GM18508 (cell line): ENCODE results near the gene USP6NL.

Experiments used
- ATAC-seq: cut with Tn5 transposase; IDR thresholded peaks from one replicate; pipeline ENCODE4 v1.9.1; 2021; ENCODE audit warnings: moderate number of reproducible peaks; ENCODE audit not compliant: insufficient read depth, unreplicated experiment

Gene USP6NL

DNA sequence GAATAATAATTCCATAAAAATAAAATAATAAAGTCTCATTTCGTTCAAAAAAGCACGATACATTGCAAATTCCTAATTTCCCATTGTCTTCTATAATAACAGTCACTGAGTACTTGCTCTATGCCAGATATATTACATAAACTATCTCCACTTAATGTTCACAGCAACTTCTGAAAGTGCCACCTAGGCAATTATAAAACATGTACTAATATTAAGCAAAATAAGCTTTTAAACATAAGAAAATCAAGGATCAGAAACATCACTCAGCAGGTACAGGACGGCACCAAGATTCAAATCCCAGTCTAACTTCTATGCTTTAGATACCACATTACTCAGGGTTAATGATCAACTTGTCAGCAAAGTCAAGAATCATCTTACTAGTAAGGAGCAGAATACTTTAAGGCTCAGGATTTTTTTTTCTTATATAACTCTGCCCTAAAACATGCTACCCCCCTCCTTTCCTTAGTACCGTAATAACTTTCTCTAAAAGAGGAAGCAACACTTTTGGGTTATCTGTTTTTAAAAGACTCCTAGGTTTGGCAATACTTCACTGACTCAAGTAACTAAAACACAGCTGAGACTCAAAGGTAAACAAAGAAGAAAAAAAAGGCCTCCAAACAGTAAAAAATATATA lies 51.3 kb downstream of the USP6NL start:
- ATAC-seq: peak; percentile 78

DNA sequence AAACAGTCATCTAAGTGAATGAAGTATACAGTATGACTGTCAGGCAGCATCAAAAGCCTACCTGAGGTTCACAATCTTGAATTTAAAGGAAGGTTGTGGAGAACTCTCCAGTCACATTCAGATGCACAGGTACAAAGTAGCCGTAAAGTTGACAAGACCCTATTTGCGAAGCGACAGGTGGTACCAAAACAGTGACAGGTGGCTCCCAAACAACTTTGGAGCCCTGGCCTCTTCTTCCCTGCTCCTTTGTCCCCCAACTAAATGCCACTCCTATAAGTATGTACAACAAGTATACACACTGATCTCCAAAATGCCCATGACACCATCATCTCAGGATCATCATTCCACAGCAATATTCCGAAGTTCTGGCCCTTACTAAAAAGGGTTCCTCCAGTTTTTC lies 53.5 kb downstream of the USP6NL start:
- ATAC-seq: no peak

DNA sequence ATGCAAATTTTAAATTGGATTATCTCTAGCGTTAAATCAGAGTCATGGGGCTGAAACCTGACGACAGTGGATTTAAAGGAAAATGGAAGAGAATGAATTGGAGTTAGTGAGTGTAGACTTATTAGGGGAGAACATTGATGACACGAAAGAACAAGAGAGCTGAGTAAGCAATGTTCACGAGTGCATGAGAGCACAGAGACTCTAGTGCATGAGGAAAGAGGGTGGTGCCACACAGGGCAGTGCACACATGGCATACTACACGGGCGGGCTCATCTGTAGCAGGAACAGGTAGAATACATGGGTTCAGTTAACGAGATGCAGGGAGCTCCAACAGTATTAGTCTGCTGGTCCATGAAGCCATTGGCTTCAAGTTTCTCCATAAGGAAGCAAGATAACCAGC lies 53.9 kb downstream of the USP6NL start:
- no peak for ATAC-seq

DNA sequence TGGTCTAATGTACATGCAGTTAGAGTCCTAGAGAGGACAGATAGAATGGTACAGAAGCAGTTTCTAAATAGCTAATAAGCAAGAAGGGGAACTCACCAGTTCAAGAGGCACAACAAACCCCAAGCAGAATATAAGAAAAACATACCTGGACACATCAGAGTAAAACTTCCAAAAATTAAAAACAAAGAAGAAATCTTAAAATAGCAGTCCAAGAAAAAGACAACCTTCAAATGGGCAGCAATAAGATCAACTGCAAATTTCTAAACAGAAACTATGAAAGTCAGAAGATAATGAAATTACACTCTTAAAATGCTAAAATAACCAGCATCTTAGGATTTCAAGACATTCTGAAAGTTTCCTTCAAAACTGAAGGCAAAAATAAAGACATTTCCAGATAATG lies 55.9 kb downstream of the USP6NL start:
- no peak for ATAC-seq

DNA sequence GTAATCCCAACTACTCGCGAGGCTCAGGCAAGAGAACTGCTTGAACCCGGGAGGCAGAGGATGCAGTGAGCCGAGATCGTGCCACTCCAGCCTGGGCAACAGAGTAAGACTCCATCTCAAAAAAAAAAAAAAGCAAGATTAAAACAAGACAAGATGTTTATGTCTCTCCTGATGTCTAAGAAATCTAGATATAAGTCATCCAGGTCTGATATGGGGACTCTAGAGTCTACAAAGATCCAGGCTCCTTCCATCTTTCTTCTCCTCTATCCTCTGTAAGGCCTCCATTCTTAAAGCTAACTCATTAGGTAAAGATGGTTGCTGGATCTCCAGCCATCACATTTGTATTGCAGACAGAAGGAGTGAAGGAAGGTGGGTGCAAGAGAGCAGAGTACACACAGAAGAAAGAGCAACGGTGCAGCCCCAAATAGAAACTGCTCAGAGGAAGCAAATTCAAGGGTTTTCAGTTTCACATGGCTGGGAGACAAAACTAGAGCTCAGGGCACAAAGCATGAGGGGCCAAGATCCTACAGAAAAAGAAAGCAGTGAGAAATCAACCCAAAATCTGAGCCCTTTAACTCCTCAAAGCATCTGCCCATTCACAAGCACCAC lies 57.6 kb downstream of the USP6NL start:
- ATAC-seq: peak; percentile 66

DNA sequence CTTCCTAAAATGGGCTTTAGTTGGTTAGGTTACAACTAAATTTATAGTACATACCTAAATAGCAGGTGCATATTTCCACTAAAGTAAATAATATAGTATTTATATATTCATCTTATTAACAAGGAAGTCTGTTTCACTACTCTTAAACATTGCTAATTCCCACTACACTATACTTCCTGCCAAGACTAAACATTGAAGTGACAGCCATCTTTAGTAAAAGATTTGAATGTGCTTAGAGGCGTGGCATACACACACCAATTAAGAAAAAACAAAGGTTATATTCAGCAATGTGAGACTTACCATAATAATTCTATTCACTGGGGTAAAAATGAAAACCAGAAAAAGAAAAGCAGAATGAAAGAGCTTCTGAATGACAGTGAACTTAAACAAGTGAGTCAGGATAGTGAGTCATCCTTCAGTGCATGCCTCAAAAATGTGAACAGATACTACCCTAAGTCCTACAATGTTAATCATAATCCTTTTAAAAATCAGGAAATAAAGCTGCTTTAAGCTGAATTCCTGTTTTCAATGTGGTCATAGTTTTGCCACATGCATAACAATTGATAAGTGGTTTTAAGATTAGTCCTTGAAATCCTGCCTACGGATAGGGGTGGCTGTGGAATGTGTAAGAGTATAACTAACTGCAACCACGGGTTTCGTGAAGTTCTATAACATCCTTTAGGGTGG lies 59.4 kb downstream of the USP6NL start:
- ATAC-seq: no peak

DNA sequence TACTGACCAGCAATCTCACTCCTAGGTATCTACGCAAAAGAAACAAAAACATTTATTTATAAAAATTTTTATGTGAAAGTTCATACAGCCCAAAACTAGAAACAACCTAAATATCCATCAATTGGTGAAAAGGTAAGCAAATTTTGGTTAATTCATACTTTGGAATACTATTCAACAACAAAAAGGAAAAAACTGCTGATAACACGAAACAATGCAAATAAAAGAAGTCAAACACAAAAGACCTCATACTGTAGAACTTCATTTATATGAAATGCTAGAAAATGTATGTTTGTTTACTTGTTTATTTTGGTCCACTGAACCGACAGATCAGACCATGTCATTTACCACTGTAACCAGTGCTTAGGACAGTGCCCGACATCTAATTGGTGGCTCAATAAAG lies 60.3 kb downstream of the USP6NL start:
- ATAC-seq: no peak

DNA sequence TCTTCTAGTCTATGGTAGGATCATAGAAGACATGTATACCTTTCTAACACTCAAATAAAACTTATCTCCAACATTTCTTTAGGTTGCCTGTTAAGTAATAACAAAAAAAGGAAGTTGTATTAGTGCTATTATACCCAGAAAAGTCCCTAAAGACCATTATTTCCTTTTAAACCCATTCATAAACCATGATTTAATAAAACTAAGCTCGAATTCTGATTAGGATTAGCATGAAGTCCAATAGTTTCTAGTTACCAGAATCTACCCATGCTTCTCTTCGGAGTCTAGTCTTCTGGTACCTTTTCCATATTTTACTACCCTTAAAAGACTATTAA lies 62.7 kb downstream of the USP6NL start:
- ATAC-seq: no peak

DNA sequence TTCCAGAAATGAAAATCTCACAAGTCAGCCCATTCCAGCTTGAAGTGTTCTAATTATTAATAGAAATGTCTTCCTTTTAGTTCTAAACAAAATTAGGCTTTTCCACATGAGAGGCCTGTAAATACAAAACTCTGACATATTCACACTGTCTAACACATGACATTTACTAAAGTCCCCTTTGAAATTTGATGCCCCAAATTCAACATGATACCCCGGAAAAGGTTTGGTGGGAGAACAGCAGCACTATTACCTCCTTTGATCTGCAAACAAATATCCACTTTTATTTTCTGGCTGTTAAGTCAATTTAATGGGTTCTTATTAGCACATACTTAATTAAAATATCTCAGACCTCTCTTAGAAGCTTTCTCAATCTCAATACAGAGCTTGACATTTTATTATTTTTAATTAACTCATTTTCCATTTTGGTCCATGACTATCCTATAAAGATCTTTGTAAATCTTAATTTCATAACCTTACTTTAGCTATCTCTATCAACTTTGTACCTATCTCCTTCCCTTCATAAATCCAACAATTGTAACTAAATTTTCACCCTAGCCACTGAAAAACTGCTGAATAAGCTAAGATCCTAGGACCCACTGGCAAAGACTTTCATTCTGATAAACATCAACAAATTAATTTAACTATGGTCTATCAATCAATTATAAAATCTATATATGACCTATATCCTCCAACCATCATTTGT lies 63.2 kb downstream of the USP6NL start:
- ATAC-seq: no peak

DNA sequence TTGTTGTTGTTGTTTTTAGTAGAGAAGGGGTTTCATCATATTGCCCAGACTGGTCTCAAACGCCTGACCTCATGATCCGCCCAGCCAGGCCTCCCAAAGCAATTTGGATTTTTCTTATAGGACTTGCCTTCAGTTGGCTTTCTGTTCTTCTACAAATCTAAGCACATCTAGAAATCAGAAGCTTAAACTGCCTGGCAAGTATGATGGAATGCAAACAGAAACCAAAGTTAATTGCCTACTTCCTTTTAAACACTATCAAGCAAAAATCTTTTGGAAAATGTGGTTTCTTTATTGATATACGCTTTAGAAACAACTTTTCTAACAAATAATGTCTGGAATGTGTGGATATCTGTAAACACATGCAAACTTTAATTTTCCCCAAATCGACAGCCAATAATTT lies 64.9 kb downstream of the USP6NL start:
- ATAC-seq: no peak

DNA sequence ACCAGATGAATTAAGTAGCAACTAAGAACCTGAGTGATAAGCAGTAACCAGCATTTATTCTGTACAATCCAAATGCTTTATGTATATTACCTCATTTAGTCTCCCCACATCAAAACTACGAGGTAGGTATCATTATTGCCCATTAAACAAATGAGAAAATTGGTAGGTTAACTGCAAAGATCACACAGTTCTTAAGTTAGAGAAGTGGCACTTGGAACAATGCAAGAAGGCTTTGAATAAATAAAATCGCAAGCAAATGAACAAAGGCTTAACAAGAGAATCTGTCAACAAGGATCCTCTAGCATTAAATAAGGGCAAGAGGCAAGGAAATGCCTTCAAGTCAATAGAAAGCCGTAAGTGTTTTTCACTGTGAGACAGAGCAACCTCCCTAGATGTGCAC lies 70.2 kb downstream of the USP6NL start:
- ATAC-seq: no peak

DNA sequence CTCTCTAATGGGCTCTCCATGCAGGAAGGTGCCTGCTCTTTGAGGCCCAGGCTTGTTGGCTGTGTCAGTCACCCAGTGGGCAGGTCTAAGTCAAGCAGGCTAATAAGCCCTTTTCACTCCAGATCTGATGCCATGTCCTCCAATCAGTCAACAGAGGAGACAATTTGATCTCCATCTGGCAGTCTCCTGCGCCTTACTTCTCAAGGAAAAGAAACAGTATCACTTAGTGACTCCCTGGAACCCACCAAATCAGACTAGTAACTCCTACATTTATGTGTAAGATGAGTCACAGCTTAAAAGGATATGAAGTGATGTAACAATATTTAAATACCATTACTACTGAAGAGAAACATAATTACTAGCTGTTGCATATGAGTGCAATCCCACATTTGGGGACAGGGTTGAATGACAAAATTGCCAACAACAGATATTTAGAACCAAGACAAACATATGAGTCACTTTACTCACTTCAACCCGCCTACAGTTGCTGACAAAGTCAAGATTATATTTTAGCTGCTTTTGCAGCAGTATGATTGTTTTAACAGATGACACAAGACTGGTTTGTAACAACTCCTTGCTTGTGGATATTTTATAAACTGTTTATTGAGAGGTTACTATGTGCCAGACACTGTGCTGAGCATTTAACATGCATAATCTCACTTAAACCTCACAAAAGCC lies 72.1 kb downstream of the USP6NL start:
- no peak for ATAC-seq

DNA sequence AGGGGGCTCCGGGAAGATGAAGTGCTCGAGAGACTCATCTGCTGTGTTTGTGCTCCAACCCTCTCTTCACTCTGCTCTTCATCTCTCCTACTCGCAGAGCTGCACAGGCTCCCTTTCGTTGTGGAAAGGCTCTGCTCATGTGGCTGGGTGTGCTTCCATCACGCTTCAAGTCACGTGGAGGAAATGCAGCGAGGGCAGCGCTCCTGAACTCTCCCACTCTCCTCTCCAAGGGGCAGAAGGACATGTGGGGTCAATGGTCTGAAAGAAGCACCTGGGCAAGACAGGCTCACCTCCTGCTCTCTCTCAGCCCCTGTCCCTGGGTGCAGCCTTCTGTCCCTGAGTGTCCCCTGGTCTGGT lies 72.6 kb downstream of the USP6NL start:
- ATAC-seq: no peak

DNA sequence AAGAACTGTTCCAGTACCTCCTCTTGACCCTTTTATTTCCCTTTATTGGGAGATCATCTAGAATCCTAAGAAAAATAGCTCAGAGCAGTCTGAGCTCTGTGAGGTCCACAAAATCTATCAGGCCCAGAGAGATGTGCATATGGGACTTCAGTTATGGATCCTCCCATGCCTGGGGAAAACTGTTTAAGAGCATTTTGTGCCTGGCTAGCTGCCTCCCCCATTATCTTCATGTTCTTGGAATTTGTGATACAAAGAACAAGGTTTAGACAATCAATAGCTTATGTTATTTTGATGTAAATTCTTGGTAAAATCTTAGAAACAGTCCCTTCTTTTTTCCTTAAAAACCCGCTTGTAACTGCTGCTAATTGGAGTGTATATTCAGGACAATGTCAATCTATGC lies 75.2 kb downstream of the USP6NL start:
- no peak for ATAC-seq

DNA sequence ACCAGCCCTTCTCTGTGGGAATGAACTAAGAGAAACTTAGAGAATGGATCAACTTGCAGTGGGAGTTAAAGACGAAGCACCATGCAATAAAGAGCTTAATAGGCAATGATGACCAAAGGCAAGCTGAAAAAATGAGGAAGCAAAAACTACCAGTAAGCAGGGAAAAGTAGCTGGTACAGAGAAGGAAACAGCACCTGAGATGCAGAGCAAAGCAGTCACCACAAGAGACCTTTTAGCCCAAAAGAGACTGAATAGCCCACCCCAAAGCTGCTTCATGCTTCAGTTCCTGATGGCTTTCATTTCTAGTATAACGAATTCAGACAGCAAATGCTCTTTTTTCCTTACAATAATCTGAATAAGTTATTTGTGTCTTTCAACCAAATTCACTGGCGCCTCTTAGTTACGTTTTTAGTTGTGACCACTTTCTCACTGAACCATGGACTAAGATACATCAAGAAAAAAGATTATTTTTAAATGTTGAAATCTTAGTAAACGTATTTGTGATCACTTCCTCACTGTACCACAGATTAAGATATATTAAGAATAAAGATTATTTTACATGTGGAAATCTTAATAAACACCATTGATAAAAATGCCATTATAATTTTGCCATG lies 76.0 kb downstream of the USP6NL start:
- no peak for ATAC-seq

DNA sequence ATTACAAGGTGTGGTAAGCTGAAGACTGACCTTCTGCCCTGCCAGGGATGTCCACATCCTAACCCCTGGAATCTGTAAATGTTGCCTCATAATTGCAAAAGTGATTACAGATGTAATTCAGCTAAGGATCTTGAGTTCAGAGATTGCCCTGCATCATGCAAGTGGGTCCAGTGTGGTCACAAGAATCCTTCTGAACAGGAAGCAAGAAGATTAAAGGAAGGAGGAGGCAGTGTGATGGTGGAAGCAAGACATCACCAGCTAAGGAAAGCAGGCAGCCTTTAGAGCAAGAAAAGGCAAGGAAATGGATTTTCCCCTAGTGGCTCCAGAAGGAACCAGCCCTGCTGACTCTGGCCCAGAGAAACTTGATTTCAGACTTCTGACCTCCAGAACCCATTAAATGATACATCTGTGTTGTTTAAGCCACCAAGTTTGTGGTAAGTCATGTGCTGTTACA lies 78.1 kb downstream of the USP6NL start:
- ATAC-seq: no peak

DNA sequence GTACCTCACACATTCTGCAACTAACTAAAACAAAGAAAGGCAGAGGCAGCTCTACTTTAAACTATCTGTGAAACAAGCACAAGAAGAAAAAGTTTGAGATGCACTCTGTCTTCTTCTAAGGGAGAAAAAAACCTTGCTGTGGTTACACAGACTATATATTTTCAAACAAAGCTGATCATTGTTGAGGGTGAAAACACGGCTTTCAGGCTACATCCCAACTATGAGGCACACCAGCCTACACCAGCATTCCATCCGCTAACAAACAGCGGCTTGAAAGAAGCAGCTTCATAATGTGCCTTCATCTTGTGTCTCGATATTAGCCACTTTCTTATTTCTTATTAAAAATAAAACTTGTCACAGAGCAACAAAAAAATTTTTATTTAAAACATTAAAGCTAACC lies 79.1 kb downstream of the USP6NL start:
- ATAC-seq: no peak

DNA sequence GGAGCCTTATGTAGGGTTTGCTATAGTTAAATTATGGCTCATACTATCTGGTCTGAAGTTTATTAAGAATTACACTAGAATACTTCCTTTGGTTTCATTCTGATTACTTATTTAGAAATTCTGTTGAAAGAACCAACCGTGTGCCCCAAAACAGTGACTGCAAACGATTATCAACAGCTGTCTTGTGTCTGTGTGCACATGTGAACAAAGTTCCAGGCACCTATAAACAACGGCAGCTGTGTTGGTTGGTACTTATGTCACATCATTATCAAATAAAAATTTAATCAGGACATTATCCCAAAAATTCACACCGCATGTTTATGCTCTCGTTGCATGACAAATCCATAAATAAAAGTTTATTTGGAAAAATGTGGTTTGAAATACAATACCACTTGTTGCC lies 80.6 kb downstream of the USP6NL start:
- ATAC-seq: no peak

DNA sequence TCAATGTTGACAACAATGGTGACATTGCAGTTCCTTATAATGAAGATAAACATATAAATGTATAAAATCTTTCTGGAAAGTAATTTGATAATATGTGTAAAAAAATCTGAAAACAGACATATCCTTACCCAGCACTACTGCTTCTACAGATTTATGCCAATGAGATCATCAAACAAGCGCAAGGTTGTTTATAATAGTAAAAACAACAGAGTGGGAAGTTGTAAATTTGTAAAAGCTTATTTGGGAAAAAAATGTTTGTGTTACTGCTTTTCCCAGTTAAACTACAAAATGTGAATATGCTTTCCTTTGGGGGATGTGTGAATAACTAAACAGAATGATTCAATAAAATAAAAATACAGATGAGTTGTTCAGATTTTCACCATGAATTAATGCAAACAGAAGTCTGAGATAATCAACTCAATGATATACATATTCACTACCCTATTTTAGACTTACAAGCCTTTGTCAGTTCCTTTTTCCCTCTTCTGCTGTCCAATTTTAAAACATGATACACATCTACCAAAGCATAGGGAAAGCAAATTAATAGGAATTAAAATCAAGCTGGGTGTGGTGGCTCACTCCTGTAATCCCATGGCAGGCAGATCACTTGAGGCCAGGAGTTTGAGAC lies 82.1 kb downstream of the USP6NL start:
- ATAC-seq: no peak

DNA sequence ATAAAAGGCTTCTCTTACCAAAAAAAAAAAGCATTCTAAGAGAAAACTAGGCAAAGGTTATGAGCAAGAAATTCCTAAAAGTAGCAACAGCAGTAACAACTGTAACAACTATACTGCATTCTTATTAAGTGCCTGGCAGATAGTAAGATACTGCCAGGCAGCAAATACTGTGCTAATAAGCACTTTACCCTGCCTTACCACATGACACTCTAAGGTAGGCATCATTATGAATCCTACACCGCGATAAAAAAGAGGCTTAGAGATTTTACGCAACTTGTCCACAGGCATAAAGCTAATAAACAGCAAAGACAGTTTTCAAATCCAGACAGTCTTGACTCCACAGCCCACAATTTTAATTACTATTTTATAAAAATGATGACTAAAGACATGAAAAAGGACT lies 83.2 kb downstream of the USP6NL start:
- ATAC-seq: no peak
